Measurements from ENCODE around the gene PTCH2. TPM values are rescaled to one million over a fixed set of nuclear protein-coding genes. Genes with fewer than 3 reads are reported as not detected.

The PTCH2 gene
- total RNA-seq, 1 donor from 2014 or later = 1.3 TPM

- DNase-seq (ENCODE audit: low spot score) = no peak
- no peak overlapping the region for H3K4me3 Mint-ChIP-seq (ENCODE audit: unreplicated experiment)
- peaks cover 11% of the 10 kb centered on the region for H3K4me1 Mint-ChIP-seq (ENCODE audit: low read depth)
- no peak overlapping the region for H3K27ac Mint-ChIP-seq (ENCODE audit: unreplicated experiment)
- H3K36me3 Mint-ChIP-seq (ENCODE audit: low read depth) = peaks cover 14% of the 10 kb centered on the region
- no peaks in the 10 kb centered on the region for H3K9me3 Mint-ChIP-seq (ENCODE audit: low read depth)
- no peak for TF ChIP-seq CTCF (IDR thresholded peaks at IDR 0.05)
- H3K27me3 Mint-ChIP-seq (ENCODE audit: low read depth) = no peaks in the 10 kb centered on the region
Observed at GRCh38 chr1:44860331-44860730, 17.3 kb upstream of the PTCH2 start.

DNA sequence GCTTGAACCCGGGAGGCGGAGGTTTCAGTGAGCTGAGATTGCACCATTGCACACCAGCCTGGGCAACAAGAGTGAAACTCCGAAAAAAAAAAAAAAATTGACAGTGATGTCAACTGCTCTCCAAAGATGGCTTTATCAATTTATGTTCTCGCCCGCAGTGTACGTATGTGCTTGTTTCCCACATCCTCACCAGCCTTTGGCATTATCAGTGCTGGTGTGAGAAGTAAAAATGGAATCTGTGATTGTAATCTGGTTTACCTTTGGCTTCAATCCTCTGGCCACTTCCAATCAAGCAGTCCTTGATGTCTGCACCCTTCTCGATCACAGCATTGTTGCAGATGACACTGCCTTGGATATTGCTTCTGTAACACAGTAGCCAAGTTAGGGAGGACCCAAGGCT, 14.4 kb upstream of the PTCH2 start:
- H3K9me3 Mint-ChIP-seq (ENCODE audit: low read depth) = no peaks in the 10 kb centered on the region
- H3K36me3 Mint-ChIP-seq (ENCODE audit: low read depth) = peaks cover 26% of the 10 kb centered on the region
- DNase-seq (ENCODE audit: low spot score) = no peak
- H3K27ac Mint-ChIP-seq (ENCODE audit: unreplicated experiment) = no peak overlapping the region
- TF ChIP-seq CTCF (IDR thresholded peaks at IDR 0.05) = no peak
- no peak overlapping the region for H3K4me3 Mint-ChIP-seq (ENCODE audit: unreplicated experiment)
- no peaks in the 10 kb centered on the region for H3K27me3 Mint-ChIP-seq (ENCODE audit: low read depth)
- H3K4me1 Mint-ChIP-seq (ENCODE audit: low read depth) = peaks cover 11% of the 10 kb centered on the region

DNA sequence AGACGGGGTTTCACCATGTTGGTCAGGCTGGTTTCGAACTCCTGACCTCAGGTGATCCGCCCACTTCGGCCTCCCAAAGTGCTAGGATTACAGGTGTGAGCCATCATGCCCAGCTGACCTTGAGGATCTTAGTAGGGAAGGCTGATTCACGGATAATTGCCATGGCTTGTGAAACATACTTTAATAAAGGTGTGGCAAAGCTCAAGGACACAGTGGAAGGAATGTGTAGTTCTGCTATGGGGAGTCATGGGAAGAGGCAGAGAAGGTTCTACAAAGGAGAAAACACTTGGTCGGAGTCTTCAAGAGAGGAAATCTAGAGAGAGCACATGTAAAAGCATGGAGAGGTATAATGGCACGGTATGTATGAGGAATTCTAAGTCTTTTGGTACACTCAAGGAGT, 12.7 kb upstream of the PTCH2 start:
- no peak for DNase-seq (ENCODE audit: low spot score)
- Mint-ChIP-seq H3K9me3 (ENCODE audit: low read depth) (no peaks in the 10 kb centered on the region), H3K4me1 (ENCODE audit: low read depth) (peaks cover 4% of the 10 kb centered on the region), H3K27me3 (ENCODE audit: low read depth) (no peaks in the 10 kb centered on the region), H3K36me3 (ENCODE audit: low read depth) (peaks cover 29% of the 10 kb centered on the region), H3K27ac (ENCODE audit: unreplicated experiment) (no peak overlapping the region), H3K4me3 (ENCODE audit: unreplicated experiment) (no peak overlapping the region)
- TF ChIP-seq CTCF (IDR thresholded peaks at IDR 0.05) = no peak

- peaks cover 33% of the 10 kb centered on the region for H3K36me3 Mint-ChIP-seq (ENCODE audit: low read depth)
- H3K27ac Mint-ChIP-seq (ENCODE audit: unreplicated experiment) = no peak overlapping the region
- H3K27me3 Mint-ChIP-seq (ENCODE audit: low read depth) = no peaks in the 10 kb centered on the region
- no peak overlapping the region for H3K4me3 Mint-ChIP-seq (ENCODE audit: unreplicated experiment)
- no peaks in the 10 kb centered on the region for H3K4me1 Mint-ChIP-seq (ENCODE audit: low read depth)
- no peaks in the 10 kb centered on the region for H3K9me3 Mint-ChIP-seq (ENCODE audit: low read depth)
- TF ChIP-seq CTCF (IDR thresholded peaks at IDR 0.05) = no peak
- DNase-seq (ENCODE audit: low spot score) = no peak
Observed at GRCh38 chr1:44854970-44855369, 11.9 kb upstream of the PTCH2 start.

- H3K27ac Mint-ChIP-seq (ENCODE audit: unreplicated experiment) = no peak overlapping the region
- no peaks in the 10 kb centered on the region for H3K4me1 Mint-ChIP-seq (ENCODE audit: low read depth)
- no peak for DNase-seq (ENCODE audit: low spot score)
- H3K27me3 Mint-ChIP-seq (ENCODE audit: low read depth) = no peaks in the 10 kb centered on the region
- H3K36me3 Mint-ChIP-seq (ENCODE audit: low read depth) = peaks cover 35% of the 10 kb centered on the region
- H3K9me3 Mint-ChIP-seq (ENCODE audit: low read depth) = no peaks in the 10 kb centered on the region
- TF ChIP-seq CTCF (IDR thresholded peaks at IDR 0.05) = no peak
- no peak overlapping the region for H3K4me3 Mint-ChIP-seq (ENCODE audit: unreplicated experiment)
Observed at GRCh38 chr1:44853201-44853600, 10.1 kb upstream of the PTCH2 start.
